Adrenal gland (tissue), 5 donors: ENCODE results near the gene MTF1.

Experiments
- CTCF ChIP-seq, 6 experiments: fragments of 450-650 bp in 4 of 6; fragments of 200-600 bp in 2 of 6; sonication (generic) in 1 of 6; IDR thresholded peaks; 1 replicate in 5 of 6; 2 replicates in 1 of 6; pipeline versions ENCODE4 v1.5.1 to v1.8.0; 2016 to 2021; ENCODE audit warnings: antibody characterized with exemption in 6 of 6, mild to moderate bottlenecking in 2 of 6, moderate library complexity in 1 of 6
- POLR2A ChIP-seq, 2 donors: fragments of 450-650 bp; IDR thresholded peaks; one replicate each; pipeline ENCODE4 v1.6.1; 2017; ENCODE audit warnings: antibody characterized with exemption in 2 of 2, mild to moderate bottlenecking in 2 of 2, moderate library complexity in 1 of 2
- donor health status: DM: no; HTN: no; CAD: no.

GRCh38 chr1:37845049-37845646, 14.2 kb downstream of the MTF1 start:
- TF ChIP-seq POLR2A (IDR thresholded peaks at IDR 0.05) (no peak), CTCF (IDR thresholded peaks at IDR 0.05) (no peak)
